Trophoblast cell (in vitro differentiated cells and primary cell): ENCODE measurements around the gene PHYHIPL.
A peak's percentile ranks its signal among the peaks of the same experiment; 100 is the strongest.

Source experiments
- DNase-seq, 2 donors: peaks; one replicate each; pipeline ENCODE4 v3.0.0-alpha.2; 2016
- H2AFZ ChIP-seq: 2 replicates; pipeline ENCODE4 v1.6.1; 2013; ENCODE audit warnings: low read length, moderate library complexity, mild to moderate bottlenecking; ENCODE audit not compliant: insufficient read depth, poor library complexity
- H2AK5ac ChIP-seq: 2 replicates; pipeline ENCODE4 v1.6.1; 2013; ENCODE audit warnings: mild to moderate bottlenecking, low read length
- H2BK120ac ChIP-seq: 2 replicates; pipeline ENCODE4 v1.6.1; 2013; ENCODE audit warnings: low read length, mild to moderate bottlenecking, moderate library complexity; ENCODE audit not compliant: insufficient read depth, poor library complexity
- H2BK12ac ChIP-seq: 2 replicates; pipeline ENCODE4 v1.6.1; 2013; ENCODE audit warnings: mild to moderate bottlenecking, low read length, moderate library complexity
- H2BK5ac ChIP-seq: 2 replicates; pipeline ENCODE4 v1.6.1; 2013; ENCODE audit warnings: low read length, low read depth, moderate library complexity, mild to moderate bottlenecking; ENCODE audit not compliant: poor library complexity
- H3K14ac ChIP-seq: 2 replicates; pipeline ENCODE4 v1.6.1; 2013; ENCODE audit warnings: mild to moderate bottlenecking, low read length
- H3K18ac ChIP-seq: 2 replicates; pipeline ENCODE4 v1.6.1; 2013; ENCODE audit warnings: mild to moderate bottlenecking, low read length
- H3K23ac ChIP-seq: 2 replicates; pipeline ENCODE4 v1.6.1; 2013; ENCODE audit warnings: low read length
- H3K27ac ChIP-seq: 2 replicates; pipeline ENCODE4 v1.5.1; 2013; ENCODE audit warnings: low read depth, mild to moderate bottlenecking, inconsistent platforms, low read length, moderate library complexity
- H3K27me3 ChIP-seq: 2 replicates; pipeline ENCODE4 v1.6.1; 2013; ENCODE audit warnings: inconsistent platforms, mild to moderate bottlenecking, low read length, moderate library complexity; ENCODE audit not compliant: insufficient read depth
- H3K36me3 ChIP-seq, 2 experiments: 1 replicate in 1 of 2; 2 replicates in 1 of 2; pipeline ENCODE4 v1.6.1; 2013; ENCODE audit warnings: low read length in 2 of 2, mild to moderate bottlenecking in 2 of 2, moderate library complexity in 1 of 2; ENCODE audit not compliant: insufficient read depth in 2 of 2, control insufficient read depth in 1 of 2
- H3K4ac ChIP-seq: 2 replicates; pipeline ENCODE4 v1.6.1; 2013; ENCODE audit warnings: low read depth, mild to moderate bottlenecking, low read length, moderate library complexity
- H3K4me1 ChIP-seq, 2 experiments: 1 replicate in 1 of 2; 2 replicates in 1 of 2; pipeline ENCODE4 v1.6.1; 2013; ENCODE audit warnings: low read length in 2 of 2, mild to moderate bottlenecking in 2 of 2, moderate library complexity in 1 of 2; ENCODE audit not compliant: insufficient read depth in 2 of 2, control insufficient read depth in 1 of 2
- H3K4me2 ChIP-seq: 2 replicates; pipeline ENCODE4 v1.6.1; 2013; ENCODE audit warnings: inconsistent platforms, mild to moderate bottlenecking, low read length, moderate library complexity
- H3K4me3 ChIP-seq: 2 replicates; pipeline ENCODE4 v1.5.1; 2013; ENCODE audit warnings: mild to moderate bottlenecking, low read depth, low read length, inconsistent platforms
- H3K79me1 ChIP-seq: one replicate; pipeline ENCODE4 v1.6.1; 2013; ENCODE audit warnings: low read length
- H3K79me2 ChIP-seq: 2 replicates; pipeline ENCODE4 v1.6.1; 2013; ENCODE audit warnings: low read length, mild to moderate bottlenecking; ENCODE audit not compliant: control insufficient read depth, insufficient read depth, poor library complexity
- H3K9ac ChIP-seq: 2 replicates; pipeline ENCODE4 v1.6.1; 2013; ENCODE audit warnings: mild to moderate bottlenecking, low read length
- H3K9me3 ChIP-seq: 2 replicates; pipeline ENCODE4 v1.6.1; 2013; ENCODE audit warnings: low read depth, mild to moderate bottlenecking, control low read depth, inconsistent platforms, low read length; ENCODE audit not compliant: insufficient read depth
- H4K12ac ChIP-seq: 2 replicates; pipeline ENCODE4 v1.6.1; 2013; ENCODE audit warnings: low read depth, mild to moderate bottlenecking, low read length, moderate library complexity
- H4K8ac ChIP-seq: 2 replicates; pipeline ENCODE4 v1.6.1; 2013; ENCODE audit warnings: low read depth, mild to moderate bottlenecking, low read length, moderate library complexity
- H4K91ac ChIP-seq: one replicate; pipeline ENCODE4 v1.6.1; 2013; ENCODE audit warnings: low read depth, mild to moderate bottlenecking, low read length, moderate library complexity
- WGBS: extraction: QIAGEN DNeasy Blood & Tissue Kit; methylation state at CpG from one replicate; pipeline ENCODE4 v1.1.7; 2013; ENCODE audit warnings: missing lambda C conversion rate; ENCODE audit not compliant: insufficient read length, insufficient coverage; ENCODE audit errors: extremely low coverage; 5-methylcytosine and 5-hydroxymethylcytosine counted together

Gene PHYHIPL

GRCh38 chr10:59181668-59182067 lies 5.2 kb downstream of the PHYHIPL start:
- Histone ChIP-seq H3K79me2 (no peaks in the 10 kb centered on the region), H2BK12ac (no peak overlapping the region), H2BK5ac (no peak overlapping the region), H3K18ac (no peak overlapping the region), H4K12ac (no peak overlapping the region), H4K8ac (no peak overlapping the region), H3K9me3 (no peaks in the 10 kb centered on the region), H3K23ac (no peak overlapping the region), H3K36me3 (no peaks in the 10 kb centered on the region), H3K9ac (no peak overlapping the region), H2AFZ (no peak overlapping the region), H3K27me3 (peaks cover 5% of the 10 kb centered on the region), H3K14ac (no peak overlapping the region), H2AK5ac (no peak overlapping the region), H3K4me1 (peaks cover 0 to 5% of the 10 kb centered on the region in 2 experiments), H4K91ac (no peak overlapping the region), H3K4ac (no peak overlapping the region), H3K4me2 (no peak overlapping the region), H2BK120ac (no peak overlapping the region), H3K27ac (no peak overlapping the region), H3K79me1 (no peaks in the 10 kb centered on the region), H3K4me3 (no peak overlapping the region)
- peak; percentile 28 to 71 for DNase-seq
- no CpG with 5 or more reads among the region's 2 CpGs for WGBS

DNA sequence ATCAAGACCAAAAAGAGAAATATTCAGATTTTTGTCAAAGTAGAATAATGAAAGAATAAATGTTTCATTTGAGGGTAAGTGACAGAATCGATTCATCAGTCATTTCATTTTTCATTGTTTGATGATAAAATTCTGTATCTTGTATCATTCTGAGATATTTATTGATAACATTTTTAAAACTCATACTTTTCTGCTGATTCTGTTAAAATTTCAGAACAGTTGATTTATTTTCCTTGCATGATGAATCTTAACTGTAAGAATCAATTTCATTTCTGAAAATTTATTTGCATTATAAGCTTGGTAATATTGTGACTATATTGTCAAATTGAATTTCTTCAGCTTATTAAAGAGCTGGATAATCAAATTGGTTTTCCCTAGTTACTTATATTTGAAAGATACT lies 13.9 kb downstream of the PHYHIPL start:
- Histone ChIP-seq H4K12ac (no peak overlapping the region), H3K14ac (no peak overlapping the region), H2BK12ac (no peak overlapping the region), H2BK5ac (no peak overlapping the region), H4K91ac (no peak overlapping the region), H2BK120ac (no peak overlapping the region), H3K27ac (no peak overlapping the region), H3K79me2 (no peaks in the 10 kb centered on the region), H2AFZ (no peak overlapping the region), H3K79me1 (no peaks in the 10 kb centered on the region), H3K4me1 (no peaks in the 10 kb centered on the region), H3K36me3 (no peaks in the 10 kb centered on the region), H3K27me3 (no peaks in the 10 kb centered on the region), H3K4me2 (no peak overlapping the region), H2AK5ac (no peak overlapping the region), H3K9me3 (no peaks in the 10 kb centered on the region), H3K4ac (no peak overlapping the region), H3K9ac (no peak overlapping the region), H3K23ac (no peak overlapping the region), H3K18ac (no peak overlapping the region), H3K4me3 (no peak overlapping the region), H4K8ac (no peak overlapping the region)
- no peak for DNase-seq
- WGBS: no CpG with 5 or more reads among the region's 1 CpG

- Histone ChIP-seq H4K8ac (no peak overlapping the region), H3K27me3 (no peaks in the 10 kb centered on the region), H3K27ac (peak overlapping the region; percentile 11), H3K9me3 (no peaks in the 10 kb centered on the region), H4K12ac (no peak overlapping the region), H2AFZ (no peak overlapping the region), H3K4ac (no peak overlapping the region), H3K36me3 (no peaks in the 10 kb centered on the region), H2AK5ac (no peak overlapping the region), H3K4me2 (peak overlapping the region; percentile 41), H3K4me1 (peaks cover 6 to 8% of the 10 kb centered on the region in 2 experiments), H3K9ac (no peak overlapping the region), H3K79me1 (peaks cover 6% of the 10 kb centered on the region), H3K23ac (no peak overlapping the region), H3K18ac (no peak overlapping the region), H2BK5ac (no peak overlapping the region), H3K4me3 (no peak overlapping the region), H2BK12ac (no peak overlapping the region), H3K14ac (no peak overlapping the region), H3K79me2 (peaks cover 3% of the 10 kb centered on the region), H2BK120ac (no peak overlapping the region), H4K91ac (no peak overlapping the region)
- WGBS: no CpG with 5 or more reads among the region's 5 CpGs
- DNase-seq: peak; percentile 27 to 98
These were observed 29.8 kb downstream of the PHYHIPL start for GRCh38 chr10:59206204-59206720.

GRCh38 chr10:59212301-59212798 lies 35.9 kb downstream of the PHYHIPL start:
- no peak overlapping the region for H4K12ac ChIP-seq
- H3K27ac ChIP-seq: no peak overlapping the region
- H3K14ac ChIP-seq: no peak overlapping the region
- no peak overlapping the region for H2AK5ac ChIP-seq
- no peak overlapping the region for H4K8ac ChIP-seq
- H3K4ac ChIP-seq: no peak overlapping the region
- H3K36me3 ChIP-seq: no peaks in the 10 kb centered on the region
- no peak for DNase-seq
- no peak overlapping the region for H3K4me2 ChIP-seq
- H2BK12ac ChIP-seq: no peak overlapping the region
- H3K4me3 ChIP-seq: no peak overlapping the region
- H3K27me3 ChIP-seq: no peaks in the 10 kb centered on the region
- H3K79me1 ChIP-seq: peaks cover 1% of the 10 kb centered on the region
- no peak overlapping the region for H2BK5ac ChIP-seq
- no peak overlapping the region for H3K9ac ChIP-seq
- H2BK120ac ChIP-seq: no peak overlapping the region
- H3K79me2 ChIP-seq: peaks cover under 1% of the 10 kb centered on the region
- H2AFZ ChIP-seq: no peak overlapping the region
- no peak overlapping the region for H3K18ac ChIP-seq
- H3K23ac ChIP-seq: no peak overlapping the region
- WGBS: no CpG with 5 or more reads among the region's 2 CpGs
- H3K4me1 ChIP-seq: peaks cover 1 to 4% of the 10 kb centered on the region in 2 experiments
- H4K91ac ChIP-seq: no peak overlapping the region
- no peaks in the 10 kb centered on the region for H3K9me3 ChIP-seq
